HCT116 (cell line): ENCODE data around the gene DNAJC7. TPM values are rescaled to one million over a fixed set of nuclear protein-coding genes. Genes with fewer than 3 reads are reported as not detected.

ENCODE experiments used
- ATAC-seq: fragments of 200-7000 bp; cut with Tn5 transposase; 2 replicates; pipeline ENCODE4 v1.9.1; 2020; ENCODE audit warnings: mild to moderate bottlenecking, moderate library complexity
- BruUV-seq: library from RNA; stranded (reverse); fragments of 400-500 nt; replicated peaks from 2 replicates; lab custom pipeline; 2021; lab: Mats Ljungman, UMichigan
- CTCF ChIA-PET: fragments of 300-600 bp; sonication (Branson Sonifier 250); formaldehyde crosslinking; loops from one replicate; lab custom pipeline; 2021; ENCODE audit warnings: antibody characterized with exemption; lab: Charles Lee
- POLR2A ChIA-PET: fragments of 300-600, 350-600 bp; sonication (Branson Sonifier 250); formaldehyde crosslinking; loops from one replicate; lab custom pipeline; 2021; ENCODE audit warnings: antibody characterized with exemption; lab: Charles Lee
- RAD21 ChIA-PET, 2 experiments: fragments of 300-600 bp; sonication (Branson Sonifier 250); formaldehyde crosslinking; loops; one replicate each; lab custom pipeline; 2023; ENCODE audit warnings: low total read pairs in 2 of 2; ENCODE audit not compliant: uncharacterized antibody in 2 of 2, unreplicated experiment in 2 of 2, low non-redundant PET in 1 of 2; lab: Charles Lee
- DNase-seq: peaks from one replicate; pipeline ENCODE4 v3.0.0-alpha.2; 2010; ENCODE audit warnings: low read depth, low spot score
- H2AFZ ChIP-seq: fragments of 200-600 bp; shearing (Covaris generic), sonication (generic); 2 replicates; pipeline ENCODE4 v1.6.1; 2017; ENCODE audit warnings: low read depth, mixed run types, mixed read lengths, antibody characterized with exemption, low read length; ENCODE audit not compliant: poor library complexity, severe bottlenecking
- H3K27ac ChIP-seq: 2 replicates; pipeline ENCODE4 v1.5.1; 2012; ENCODE audit warnings: low read depth, low read length
- H3K27me3 ChIP-seq: fragments of 200-600 bp; sonication (generic); 2 replicates; pipeline ENCODE4 v1.6.1; 2016; ENCODE audit warnings: mixed run types, low read length, mixed read lengths; ENCODE audit not compliant: insufficient read depth
- H3K36me3 ChIP-seq, 2 experiments: fragments of 200-500 bp in 1 of 2; fragments of 200-600 bp in 1 of 2; sonication (Bioruptor generic) in 1 of 2; sonication (generic) in 1 of 2; 2 replicates each; pipeline versions ENCODE4 v1.5.1 to v1.6.1; 2014 to 2016; ENCODE audit warnings: low read length in 2 of 2, inconsistent platforms in 1 of 2, mixed read lengths in 1 of 2, mixed run types in 1 of 2; ENCODE audit not compliant: insufficient read depth in 2 of 2, control insufficient read depth in 1 of 2
- H3K4me1 ChIP-seq, 2 experiments: fragments of 200-600 bp in 1 of 2; sonication (generic) in 1 of 2; 2 replicates each; pipeline versions ENCODE4 v1.5.1 to v1.6.1; 2012 to 2017; ENCODE audit warnings: low read length in 2 of 2, inconsistent platforms in 1 of 2, mild to moderate bottlenecking in 1 of 2, mixed read lengths in 1 of 2, mixed run types in 1 of 2, moderate library complexity in 1 of 2; ENCODE audit not compliant: insufficient read depth in 2 of 2, control insufficient read depth in 1 of 2
- H3K4me2 ChIP-seq: fragments of 200-600 bp; sonication (generic); 2 replicates; pipeline ENCODE4 v1.6.1; 2017; ENCODE audit warnings: mixed run types, low read length, mixed read lengths
- H3K4me3 ChIP-seq, 2 experiments: fragments of 200-600 bp in 1 of 2; sonication (generic) in 1 of 2; replicated peaks in 1 of 2; 2 replicates each; pipeline ENCODE4 v1.5.1; 2011 to 2016; ENCODE audit warnings: low read length in 2 of 2, control low read depth in 1 of 2, low read depth in 1 of 2, mild to moderate bottlenecking in 1 of 2, mixed read lengths in 1 of 2, mixed run types in 1 of 2
- H3K79me2 ChIP-seq: fragments of 200-600 bp; sonication (generic); 2 replicates; pipeline ENCODE4 v1.6.1; 2017; ENCODE audit warnings: mild to moderate bottlenecking, mixed run types, low read length, moderate library complexity, mixed read lengths; ENCODE audit not compliant: insufficient read depth
- H3K9ac ChIP-seq: fragments of 200-600 bp; sonication (generic); 2 replicates; pipeline ENCODE4 v1.6.1; 2016; ENCODE audit warnings: low read length, mixed read lengths
- H3K9me2 ChIP-seq: fragments of 200-600 bp; sonication (generic), shearing (Covaris generic); 2 replicates; pipeline ENCODE4 v1.6.1; 2017; ENCODE audit warnings: mixed run types, mild to moderate bottlenecking, moderate library complexity; ENCODE audit not compliant: insufficient read depth
- H3K9me3 ChIP-seq, 2 experiments: fragments of 200-500 bp in 1 of 2; fragments of 200-600 bp in 1 of 2; sonication (Bioruptor generic) in 1 of 2; sonication (generic) in 1 of 2; 2 replicates each; pipeline ENCODE4 v1.6.1; 2014 to 2017; ENCODE audit warnings: low read length in 2 of 2, mixed read lengths in 2 of 2, inconsistent platforms in 1 of 2, low read depth in 1 of 2, mild to moderate bottlenecking in 1 of 2, mixed run types in 1 of 2, moderate library complexity in 1 of 2; ENCODE audit not compliant: control insufficient read depth in 1 of 2, insufficient read depth in 1 of 2
- H4K20me1 ChIP-seq: fragments of 200-600 bp; sonication (generic), shearing (Covaris generic); 2 replicates; pipeline ENCODE4 v1.6.1; 2017; ENCODE audit warnings: mixed run types, mild to moderate bottlenecking, moderate library complexity; ENCODE audit not compliant: insufficient read depth
- CBX3 ChIP-seq: IDR thresholded peaks from 2 replicates; pipeline ENCODE4 v1.6.1; 2012; ENCODE audit warnings: low read depth
- CEBPB ChIP-seq: IDR thresholded peaks from 2 replicates; pipeline ENCODE4 v1.6.1; 2012; ENCODE audit warnings: low read depth
- EGR1 ChIP-seq: IDR thresholded peaks from 2 replicates; pipeline ENCODE4 v1.6.1; 2012; ENCODE audit warnings: low read depth
- JUND ChIP-seq: IDR thresholded peaks from 2 replicates; pipeline ENCODE4 v1.6.1; 2012
- POLR2AphosphoS5 ChIP-seq: IDR thresholded peaks from 2 replicates; pipeline ENCODE4 v1.6.1; 2011; ENCODE audit warnings: mild to moderate bottlenecking, low read depth, low read length, moderate library complexity
- REST ChIP-seq: IDR thresholded peaks from 2 replicates; pipeline ENCODE4 v1.6.1; 2012; ENCODE audit warnings: low read depth
- SP1 ChIP-seq: IDR thresholded peaks from 2 replicates; pipeline ENCODE4 v1.6.1; 2012; ENCODE audit warnings: low read depth
- SRF ChIP-seq: IDR thresholded peaks from 2 replicates; pipeline ENCODE4 v1.6.1; 2012; ENCODE audit warnings: low read depth
- TCF7L2 ChIP-seq: IDR thresholded peaks from 2 replicates; pipeline ENCODE4 v1.7.0; 2011; ENCODE audit warnings: borderline replicate concordance, inconsistent platforms; ENCODE audit not compliant: insufficient read depth, insufficient read length; ENCODE audit errors: extremely low read depth
- ZBTB33 ChIP-seq: IDR thresholded peaks from 2 replicates; pipeline ENCODE4 v1.6.1; 2011; ENCODE audit warnings: mild to moderate bottlenecking, low read length, moderate library complexity; ENCODE audit not compliant: insufficient replicate concordance; ENCODE audit errors: extremely low read depth
- ZFX ChIP-seq: fragments of 450-650 bp; IDR thresholded peaks from 2 replicates; pipeline ENCODE4 v1.6.1; 2017
- ZNF274 ChIP-seq: fragments of 200-500 bp; sonication (Bioruptor generic); IDR thresholded peaks from 2 replicates; pipeline ENCODE4 v1.6.1; 2014; ENCODE audit warnings: mild to moderate bottlenecking, low read depth, low read length, inconsistent platforms
- intact Hi-C: fragments of 100-400 bp; cut with micrococcal nuclease; formaldehyde crosslinking; loops from 2 replicates; pipeline ENCODE4 v1.10.0; 2022
- total RNA-seq: library from RNA; stranded (reverse); gene quantifications from one replicate; pipeline ENCODE4 v1.2.1, GENCODE V29; 2021; ENCODE audit not compliant: unreplicated experiment

Gene DNAJC7
- total RNA-seq, 1 experiment from 2014 or later = 113 TPM

- TF ChIP-seq JUND (0 out of 2 replicates have a peak, but pooled peaks have one; percentile 16), CEBPB (no peak), SP1 (no peak; the same call in 1 of the 2 replicates), SRF (no peak), ZNF274 (no peak), EGR1 (peak; percentile 97), REST (no peak)
These were observed at the start of gene DNAJC7 (continued) for GRCh38 chr17:42016941-42017865.

GRCh38 chr17:42065201-42065600 is 48.0 kb upstream of the DNAJC7 start:
- H3K79me2 ChIP-seq = no peaks in the 10 kb centered on the region
- intact Hi-C loops = no loop called here
- ChIA-PET POLR2A (no interaction called here), RAD21 (no interaction called here), CTCF (interaction anchor here (1.3 kb wide), 1 partner anchor 9 kb away, joined by 4 read pairs; no protein-coding TSS in a partner anchor)
- no peaks in the 10 kb centered on the region for H3K9me2 ChIP-seq
- no TSS peak for BruUV-seq
- no peak overlapping the region for H3K27ac ChIP-seq
- no peak overlapping the region for H3K4me3 ChIP-seq
- H3K4me2 ChIP-seq = no peak overlapping the region
- H3K9ac ChIP-seq = no peak overlapping the region
- H4K20me1 ChIP-seq = no peaks in the 10 kb centered on the region
- H3K27me3 ChIP-seq = no peaks in the 10 kb centered on the region
- no peak for DNase-seq
- H3K4me1 ChIP-seq = peaks cover 2 to 9% of the 10 kb centered on the region in 2 experiments; a peak in 1 of 4 replicates
- H3K36me3 ChIP-seq = no peaks in the 10 kb centered on the region
- H2AFZ ChIP-seq = no peak overlapping the region
- ATAC-seq = no peak
- no peaks in the 10 kb centered on the region for H3K9me3 ChIP-seq
- TF ChIP-seq CEBPB (no peak), REST (no peak), ZBTB33 (no peak), POLR2AphosphoS5 (no peak), CBX3 (no peak), TCF7L2 (no peak), ZFX (no peak)
